ENCODE results near the gene NR1D2.
"Not testable (repeated sequence)": the region's sequence is repeated elsewhere in the genome, so short reads cannot be mapped to it uniquely, and the experiment has no call there.

Gene NR1D2

GRCh38 chr3:24003466-24003865, 58.4 kb downstream of the NR1D2 start:
- Histone ChIP-seq H3K27me3 (ENCODE audit: control insufficient read depth in 1 of 2, insufficient read depth in 2 of 2, low read length in 2 of 2) (no peaks in the 10 kb centered on the region), H3K27ac (ENCODE audit: low read length) (no peak overlapping the region), H3K9ac (ENCODE audit: low read length in 2 of 2) (no peak overlapping the region), H3K4me3 (ENCODE audit: low read length in 2 of 2) (no peak overlapping the region), H3K4me1 (ENCODE audit: control insufficient read depth, insufficient read depth, low read length) (no peaks in the 10 kb centered on the region), H3K36me3 (ENCODE audit: control insufficient read depth in 2 of 2, insufficient read depth in 2 of 2, low read length in 2 of 2) (no peaks in the 10 kb centered on the region), H3K9me3 (ENCODE audit: control insufficient read depth in 2 of 2, low read length in 2 of 2) (no peaks in the 10 kb centered on the region)

- Histone ChIP-seq H3K4me1 (ENCODE audit: control insufficient read depth, insufficient read depth, low read length) (no peaks in the 10 kb centered on the region), H3K4me3 (ENCODE audit: low read length in 2 of 2) (no peak overlapping the region), H3K9me3 (ENCODE audit: control insufficient read depth in 2 of 2, low read length in 2 of 2) (no peaks in the 10 kb centered on the region), H3K27ac (ENCODE audit: low read length) (no peak overlapping the region), H3K9ac (ENCODE audit: low read length in 2 of 2) (no peak overlapping the region), H3K36me3 (ENCODE audit: control insufficient read depth in 2 of 2, insufficient read depth in 2 of 2, low read length in 2 of 2) (no peaks in the 10 kb centered on the region), H3K27me3 (ENCODE audit: control insufficient read depth in 1 of 2, insufficient read depth in 2 of 2, low read length in 2 of 2) (no peaks in the 10 kb centered on the region)
These were observed 59.3 kb downstream of the NR1D2 start for GRCh38 chr3:24004171-24004938.

- Histone ChIP-seq H3K9me3 (ENCODE audit: control insufficient read depth in 2 of 2, low read length in 2 of 2) (no peaks in the 10 kb centered on the region), H3K27ac (ENCODE audit: low read length) (no peak overlapping the region), H3K36me3 (ENCODE audit: control insufficient read depth in 2 of 2, insufficient read depth in 2 of 2, low read length in 2 of 2) (no peaks in the 10 kb centered on the region), H3K4me3 (ENCODE audit: low read length in 2 of 2) (no peak overlapping the region), H3K27me3 (ENCODE audit: control insufficient read depth in 1 of 2, insufficient read depth in 2 of 2, low read length in 2 of 2) (no peaks in the 10 kb centered on the region), H3K9ac (ENCODE audit: low read length in 2 of 2) (no peak overlapping the region), H3K4me1 (ENCODE audit: control insufficient read depth, insufficient read depth, low read length) (no peaks in the 10 kb centered on the region)
These were observed 60.6 kb downstream of the NR1D2 start for GRCh38 chr3:24005669-24006068.

GRCh38 chr3:24010834-24011233, 65.7 kb downstream of the NR1D2 start:
- H3K4me3 ChIP-seq (ENCODE audit: low read length in 2 of 2); H3K9ac ChIP-seq (ENCODE audit: low read length in 2 of 2): not testable (repeated sequence)

GRCh38 chr3:24012589-24013269, 67.6 kb downstream of the NR1D2 start:
- H3K4me1 ChIP-seq (ENCODE audit: control insufficient read depth, insufficient read depth, low read length) = peaks cover 3% of the 10 kb centered on the region
- H3K27me3 ChIP-seq (ENCODE audit: control insufficient read depth in 1 of 2, insufficient read depth in 2 of 2, low read length in 2 of 2) = no peaks in the 10 kb centered on the region
- H3K9ac ChIP-seq (ENCODE audit: low read length in 2 of 2) = no peak overlapping the region
- H3K36me3 ChIP-seq (ENCODE audit: control insufficient read depth in 2 of 2, insufficient read depth in 2 of 2, low read length in 2 of 2) = no peaks in the 10 kb centered on the region
- H3K4me3 ChIP-seq (ENCODE audit: low read length in 2 of 2) = no peak overlapping the region
- H3K27ac ChIP-seq (ENCODE audit: low read length) = no peak overlapping the region
- H3K9me3 ChIP-seq (ENCODE audit: control insufficient read depth in 2 of 2, low read length in 2 of 2) = no peaks in the 10 kb centered on the region

More at GRCh38 chr3:24010834-24011233, 65.7 kb downstream of the NR1D2 start:
- H3K9me3 ChIP-seq (ENCODE audit: control insufficient read depth in 2 of 2, low read length in 2 of 2); H3K27ac ChIP-seq (ENCODE audit: low read length); H3K4me1 ChIP-seq (ENCODE audit: control insufficient read depth, insufficient read depth, low read length); H3K27me3 ChIP-seq (ENCODE audit: control insufficient read depth in 1 of 2, insufficient read depth in 2 of 2, low read length in 2 of 2); H3K36me3 ChIP-seq (ENCODE audit: control insufficient read depth in 2 of 2, insufficient read depth in 2 of 2, low read length in 2 of 2): not testable (repeated sequence)

GRCh38 chr3:24017305-24017704, 72.2 kb downstream of the NR1D2 start:
- H3K9me3 ChIP-seq (ENCODE audit: control insufficient read depth in 2 of 2, low read length in 2 of 2) = no peaks in the 10 kb centered on the region
- H3K36me3 ChIP-seq (ENCODE audit: control insufficient read depth in 2 of 2, insufficient read depth in 2 of 2, low read length in 2 of 2) = no peaks in the 10 kb centered on the region
- H3K4me1 ChIP-seq (ENCODE audit: control insufficient read depth, insufficient read depth, low read length) = peaks cover 3% of the 10 kb centered on the region
- H3K4me3 ChIP-seq (ENCODE audit: low read length in 2 of 2) = no peak overlapping the region
- no peak overlapping the region for H3K27ac ChIP-seq (ENCODE audit: low read length)
- no peaks in the 10 kb centered on the region for H3K27me3 ChIP-seq (ENCODE audit: control insufficient read depth in 1 of 2, insufficient read depth in 2 of 2, low read length in 2 of 2)
- no peak overlapping the region for H3K9ac ChIP-seq (ENCODE audit: low read length in 2 of 2)

- Histone ChIP-seq H3K9ac (ENCODE audit: low read length in 2 of 2) (no peak overlapping the region), H3K9me3 (ENCODE audit: control insufficient read depth in 2 of 2, low read length in 2 of 2) (no peaks in the 10 kb centered on the region), H3K4me1 (ENCODE audit: control insufficient read depth, insufficient read depth, low read length) (peaks cover 3% of the 10 kb centered on the region), H3K27me3 (ENCODE audit: control insufficient read depth in 1 of 2, insufficient read depth in 2 of 2, low read length in 2 of 2) (no peaks in the 10 kb centered on the region), H3K27ac (ENCODE audit: low read length) (no peak overlapping the region), H3K36me3 (ENCODE audit: control insufficient read depth in 2 of 2, insufficient read depth in 2 of 2, low read length in 2 of 2) (no peaks in the 10 kb centered on the region), H3K4me3 (ENCODE audit: low read length in 2 of 2) (no peak overlapping the region)
These were observed 73.9 kb downstream of the NR1D2 start for GRCh38 chr3:24018784-24019570.

GRCh38 chr3:24019585-24019984, 74.5 kb downstream of the NR1D2 start:
- Histone ChIP-seq H3K27me3 (ENCODE audit: control insufficient read depth in 1 of 2, insufficient read depth in 2 of 2, low read length in 2 of 2) (no peaks in the 10 kb centered on the region), H3K36me3 (ENCODE audit: control insufficient read depth in 2 of 2, insufficient read depth in 2 of 2, low read length in 2 of 2) (no peaks in the 10 kb centered on the region), H3K4me1 (ENCODE audit: control insufficient read depth, insufficient read depth, low read length) (peaks cover 3% of the 10 kb centered on the region), H3K4me3 (ENCODE audit: low read length in 2 of 2) (no peak overlapping the region), H3K27ac (ENCODE audit: low read length) (no peak overlapping the region), H3K9ac (ENCODE audit: low read length in 2 of 2) (no peak overlapping the region), H3K9me3 (ENCODE audit: control insufficient read depth in 2 of 2, low read length in 2 of 2) (no peaks in the 10 kb centered on the region)

GRCh38 chr3:24020036-24020691, 75.1 kb downstream of the NR1D2 start:
- no peak overlapping the region for H3K9ac ChIP-seq (ENCODE audit: low read length in 2 of 2)
- H3K9me3 ChIP-seq (ENCODE audit: control insufficient read depth in 2 of 2, low read length in 2 of 2) = no peaks in the 10 kb centered on the region
- H3K4me1 ChIP-seq (ENCODE audit: control insufficient read depth, insufficient read depth, low read length) = peaks cover 3% of the 10 kb centered on the region
- no peak overlapping the region for H3K27ac ChIP-seq (ENCODE audit: low read length)
- no peak overlapping the region for H3K4me3 ChIP-seq (ENCODE audit: low read length in 2 of 2)
- no peaks in the 10 kb centered on the region for H3K36me3 ChIP-seq (ENCODE audit: control insufficient read depth in 2 of 2, insufficient read depth in 2 of 2, low read length in 2 of 2)
- H3K27me3 ChIP-seq (ENCODE audit: control insufficient read depth in 1 of 2, insufficient read depth in 2 of 2, low read length in 2 of 2) = no peaks in the 10 kb centered on the region

- no peaks in the 10 kb centered on the region for H3K9me3 ChIP-seq (ENCODE audit: control insufficient read depth in 2 of 2, low read length in 2 of 2)
- H3K27ac ChIP-seq (ENCODE audit: low read length) = no peak overlapping the region
- no peaks in the 10 kb centered on the region for H3K4me1 ChIP-seq (ENCODE audit: control insufficient read depth, insufficient read depth, low read length)
- no peak overlapping the region for H3K4me3 ChIP-seq (ENCODE audit: low read length in 2 of 2)
- H3K9ac ChIP-seq (ENCODE audit: low read length in 2 of 2) = no peak overlapping the region
- H3K27me3 ChIP-seq (ENCODE audit: control insufficient read depth in 1 of 2, insufficient read depth in 2 of 2, low read length in 2 of 2) = no peaks in the 10 kb centered on the region
- no peaks in the 10 kb centered on the region for H3K36me3 ChIP-seq (ENCODE audit: control insufficient read depth in 2 of 2, insufficient read depth in 2 of 2, low read length in 2 of 2)
These were observed 78.1 kb downstream of the NR1D2 start for GRCh38 chr3:24023197-24023596.
